ENCODE results near the gene RRM2.

The RRM2 gene

GRCh38 chr2:10178751-10179150 lies 56.2 kb downstream of the RRM2 start:
- DNase-seq (ENCODE audit: low read depth), result no peak
- no peak for TF ChIP-seq CTCF (IDR thresholded peaks at IDR 0.05; ENCODE audit: control insufficient read depth, insufficient read depth, low read depth, low read length, missing control alignments)
- no peak overlapping the region for H3K4me3 ChIP-seq (ENCODE audit: control insufficient read depth, low read depth, low read length)

GRCh38 chr2:10179422-10179821 lies 56.9 kb downstream of the RRM2 start:
- H3K4me3 ChIP-seq (ENCODE audit: control insufficient read depth, low read depth, low read length), result no peak overlapping the region
- no peak for TF ChIP-seq CTCF (IDR thresholded peaks at IDR 0.05; ENCODE audit: control insufficient read depth, insufficient read depth, low read depth, low read length, missing control alignments)
- no peak for DNase-seq (ENCODE audit: low read depth)

GRCh38 chr2:10180229-10180628 lies 57.7 kb downstream of the RRM2 start:
- no peak for TF ChIP-seq CTCF (IDR thresholded peaks at IDR 0.05; ENCODE audit: control insufficient read depth, insufficient read depth, low read depth, low read length, missing control alignments)
- no peak overlapping the region for H3K4me3 ChIP-seq (ENCODE audit: control insufficient read depth, low read depth, low read length)
- no peak for DNase-seq (ENCODE audit: low read depth)
